Parathyroid adenoma (tissue), 2 donors: ENCODE measurements around the gene CTXN2.

Experiments
- H2AFZ ChIP-seq: fragments of 300-600 bp; sonication (generic); one replicate; pipeline ENCODE4 v1.7.0; 2017; ENCODE audit warnings: antibody characterized with exemption, mild to moderate bottlenecking
- H3K27ac ChIP-seq: fragments of 300-600 bp; sonication (generic); one replicate; pipeline ENCODE4 v1.7.0; 2017
- H3K27me3 ChIP-seq: fragments of 300-600 bp; sonication (generic); one replicate; pipeline ENCODE4 v1.7.0; 2017; ENCODE audit warnings: low read length; ENCODE audit not compliant: control insufficient read depth, insufficient read depth
- H3K36me3 ChIP-seq: fragments of 300-600 bp; sonication (generic); one replicate; pipeline ENCODE4 v1.7.0; 2017; ENCODE audit warnings: low read length; ENCODE audit not compliant: control insufficient read depth, insufficient read depth
- H3K4me1 ChIP-seq: fragments of 300-600 bp; sonication (generic); one replicate; pipeline ENCODE4 v1.7.0; 2017; ENCODE audit warnings: control low read depth
- H3K4me2 ChIP-seq: fragments of 300-600 bp; sonication (generic); one replicate; pipeline ENCODE4 v1.7.0; 2017; ENCODE audit warnings: low read length
- H3K4me3 ChIP-seq: fragments of 300-600 bp; sonication (generic); one replicate; pipeline ENCODE4 v1.7.0; 2017; ENCODE audit warnings: low read depth, low read length
- H3K79me2 ChIP-seq: fragments of 300-600 bp; sonication (generic); one replicate; pipeline ENCODE4 v1.7.0; 2017; ENCODE audit warnings: control low read depth
- H3K9ac ChIP-seq: fragments of 300-600 bp; sonication (generic); one replicate; pipeline ENCODE4 v1.7.0; 2017; ENCODE audit warnings: mild to moderate bottlenecking
- H3K9me3 ChIP-seq: fragments of 300-600 bp; sonication (generic); one replicate; pipeline ENCODE4 v1.7.0; 2017; ENCODE audit warnings: low read length; ENCODE audit not compliant: control insufficient read depth
- CTCF ChIP-seq: fragments of 300-600 bp; sonication (generic); IDR thresholded peaks from one replicate; pipeline ENCODE4 v1.7.0; 2017; ENCODE audit warnings: antibody characterized with exemption, mild to moderate bottlenecking
- donor health status: primary hyperparathyroidism.

CTXN2 gene

DNA sequence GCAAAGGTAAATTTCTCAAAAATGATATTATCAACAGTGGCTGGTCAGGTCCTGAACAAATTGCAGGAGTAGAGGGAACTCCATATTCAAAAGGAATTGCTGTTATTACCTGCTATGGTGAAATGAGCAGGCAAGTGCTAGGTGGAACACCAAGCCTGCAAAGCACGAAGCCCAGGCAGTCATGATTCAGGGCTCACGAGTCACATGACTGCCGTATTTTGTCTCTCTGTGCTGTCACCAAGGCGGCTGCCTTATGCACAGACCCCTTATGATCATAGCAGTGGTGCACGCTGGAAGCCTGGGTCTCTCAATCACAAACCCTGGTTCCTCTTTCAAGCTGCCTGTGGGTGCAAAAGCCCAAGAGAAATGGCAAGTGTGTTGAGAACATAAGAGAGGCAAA, 39.0 kb downstream of the CTXN2 start:
- Histone ChIP-seq H3K9ac (no peak overlapping the region), H3K27me3 (no peaks in the 10 kb centered on the region), H3K36me3 (no peaks in the 10 kb centered on the region), H2AFZ (no peak overlapping the region), H3K9me3 (no peaks in the 10 kb centered on the region), H3K27ac (no peak overlapping the region), H3K4me3 (no peak overlapping the region), H3K79me2 (no peaks in the 10 kb centered on the region), H3K4me2 (no peak overlapping the region), H3K4me1 (no peaks in the 10 kb centered on the region)
- TF ChIP-seq CTCF: no peak

- Histone ChIP-seq H3K79me2 (no peaks in the 10 kb centered on the region), H3K4me1 (no peaks in the 10 kb centered on the region), H3K9me3 (no peaks in the 10 kb centered on the region), H3K9ac (no peak overlapping the region), H3K4me2 (no peak overlapping the region), H3K36me3 (no peaks in the 10 kb centered on the region), H3K27ac (no peak overlapping the region), H3K4me3 (no peak overlapping the region), H2AFZ (no peak overlapping the region), H3K27me3 (no peaks in the 10 kb centered on the region)
- TF ChIP-seq CTCF: no peak
Measured at GRCh38 chr15:48233246-48233645, 41.8 kb downstream of the CTXN2 start.

GRCh38 chr15:48239334-48239733, 47.9 kb downstream of the CTXN2 start:
- H3K27me3 ChIP-seq: no peaks in the 10 kb centered on the region
- no peak overlapping the region for H3K9ac ChIP-seq
- H3K4me1 ChIP-seq: no peaks in the 10 kb centered on the region
- no peak for TF ChIP-seq CTCF
- no peak overlapping the region for H3K4me2 ChIP-seq
- H3K79me2 ChIP-seq: no peaks in the 10 kb centered on the region
- H3K27ac ChIP-seq: no peak overlapping the region
- no peaks in the 10 kb centered on the region for H3K36me3 ChIP-seq
- no peak overlapping the region for H2AFZ ChIP-seq
- H3K4me3 ChIP-seq: no peak overlapping the region
- H3K9me3 ChIP-seq: no peaks in the 10 kb centered on the region

GRCh38 chr15:48242015-48242414, 50.5 kb downstream of the CTXN2 start:
- no peaks in the 10 kb centered on the region for H3K27me3 ChIP-seq
- no peak overlapping the region for H3K4me3 ChIP-seq
- no peak overlapping the region for H3K9ac ChIP-seq
- no peaks in the 10 kb centered on the region for H3K79me2 ChIP-seq
- H3K36me3 ChIP-seq: no peaks in the 10 kb centered on the region
- H3K9me3 ChIP-seq: no peaks in the 10 kb centered on the region
- TF ChIP-seq CTCF: no peak
- H3K4me1 ChIP-seq: no peaks in the 10 kb centered on the region
- H3K4me2 ChIP-seq: no peak overlapping the region
- no peak overlapping the region for H3K27ac ChIP-seq
- no peak overlapping the region for H2AFZ ChIP-seq

GRCh38 chr15:48242535-48242934, 51.1 kb downstream of the CTXN2 start:
- Histone ChIP-seq H3K9ac (no peak overlapping the region), H3K4me3 (no peak overlapping the region), H2AFZ (no peak overlapping the region), H3K79me2 (no peaks in the 10 kb centered on the region), H3K4me2 (no peak overlapping the region), H3K4me1 (no peaks in the 10 kb centered on the region), H3K27me3 (no peaks in the 10 kb centered on the region), H3K27ac (no peak overlapping the region), H3K9me3 (no peaks in the 10 kb centered on the region), H3K36me3 (no peaks in the 10 kb centered on the region)
- no peak for TF ChIP-seq CTCF
